Measurements from ENCODE around the gene SLC1A6.

DNA sequence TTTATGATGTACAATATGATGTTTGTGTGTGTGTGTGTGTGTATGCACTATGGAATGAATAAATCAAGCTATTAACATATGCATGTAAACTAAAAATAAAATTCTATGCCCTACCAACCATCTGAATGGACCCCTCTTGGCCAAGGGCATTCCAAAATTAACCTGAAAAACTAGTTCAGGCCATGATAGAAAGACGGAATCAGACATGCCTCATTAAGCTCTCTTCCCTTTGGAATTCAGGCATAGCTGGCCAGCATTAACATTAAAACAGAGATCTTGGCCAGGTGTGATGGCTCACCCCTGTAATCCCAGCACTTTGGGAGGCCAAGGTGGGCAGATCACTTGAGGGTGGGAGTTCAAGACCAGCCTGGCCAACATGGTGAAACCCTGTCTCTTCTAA is 18.3 kb upstream of the SLC1A6 start:
- TF ChIP-seq, protein P1, sequence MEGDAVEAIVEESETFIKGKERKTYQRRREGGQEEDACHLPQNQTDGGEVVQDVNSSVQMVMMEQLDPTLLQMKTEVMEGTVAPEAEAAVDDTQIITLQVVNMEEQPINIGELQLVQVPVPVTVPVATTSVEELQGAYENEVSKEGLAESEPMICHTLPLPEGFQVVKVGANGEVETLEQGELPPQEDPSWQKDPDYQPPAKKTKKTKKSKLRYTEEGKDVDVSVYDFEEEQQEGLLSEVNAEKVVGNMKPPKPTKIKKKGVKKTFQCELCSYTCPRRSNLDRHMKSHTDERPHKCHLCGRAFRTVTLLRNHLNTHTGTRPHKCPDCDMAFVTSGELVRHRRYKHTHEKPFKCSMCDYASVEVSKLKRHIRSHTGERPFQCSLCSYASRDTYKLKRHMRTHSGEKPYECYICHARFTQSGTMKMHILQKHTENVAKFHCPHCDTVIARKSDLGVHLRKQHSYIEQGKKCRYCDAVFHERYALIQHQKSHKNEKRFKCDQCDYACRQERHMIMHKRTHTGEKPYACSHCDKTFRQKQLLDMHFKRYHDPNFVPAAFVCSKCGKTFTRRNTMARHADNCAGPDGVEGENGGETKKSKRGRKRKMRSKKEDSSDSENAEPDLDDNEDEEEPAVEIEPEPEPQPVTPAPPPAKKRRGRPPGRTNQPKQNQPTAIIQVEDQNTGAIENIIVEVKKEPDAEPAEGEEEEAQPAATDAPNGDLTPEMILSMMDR (conservative IDR thresholded peaks at IDR 0.05), result no peak
- no peak for TF ChIP-seq EZH2 (IDR thresholded peaks at IDR 0.05; ENCODE audit: low read depth)

Measured in PC-9 (cell line).